Omental fat pad (tissue), 4 donors: ENCODE results near the gene NCBP3. TPM values are rescaled to one million over a fixed set of nuclear protein-coding genes. Genes with fewer than 3 reads are reported as not detected.
"Not testable (repeated sequence)": the region's sequence is repeated elsewhere in the genome, so short reads cannot be mapped to it uniquely, and the experiment has no call there.

Experiments used
- ATAC-seq: fragments of 150-250 bp; one replicate; pipeline ENCODE4 v1.9.1; 2016; ENCODE audit warnings: mild to moderate bottlenecking, moderate library complexity; ENCODE audit not compliant: low FRiP score
- DNase-seq: peaks from one replicate; pipeline ENCODE4 v3.0.0-alpha.2; 2019; ENCODE audit warnings: low spot score
- CTCF ChIP-seq, 3 donors: fragments of 450-650 bp; IDR thresholded peaks; one replicate each; pipeline ENCODE4 v1.5.1; 2016 to 2017; ENCODE audit warnings: antibody characterized with exemption in 3 of 3, mild to moderate bottlenecking in 3 of 3, moderate library complexity in 2 of 3
- total RNA-seq, 4 donors: library from RNA; depleted of rRNA; stranded (reverse); fragments of >200 nt; gene quantifications; one replicate each; pipeline ENCODE4 v1.1.0, GENCODE V29; 2016

Gene NCBP3
- total RNA-seq, 4 donors from 2014 or later = 16.3 to 31.9 (median 23.9) TPM

- TF ChIP-seq CTCF (IDR thresholded peaks at IDR 0.05) = no peak
- DNase-seq = no peak
- no peak for ATAC-seq
Observed at GRCh38 chr17:3848229-3848835, 2.3 kb upstream of the NCBP3 start.

GRCh38 chr17:3847165-3847670 is 1.2 kb upstream of the NCBP3 start:
- DNase-seq (no peak), ATAC-seq (no peak)
- TF ChIP-seq CTCF (IDR thresholded peaks at IDR 0.05) = no peak

GRCh38 chr17:3846437-3847164 is 555 bp upstream of the NCBP3 start:
- ATAC-seq (no peak), DNase-seq (no peak)
- TF ChIP-seq CTCF (IDR thresholded peaks at IDR 0.05) = no peak

- no peak for TF ChIP-seq CTCF (IDR thresholded peaks at IDR 0.05)
- DNase-seq (no peak), ATAC-seq (peak; percentile 2)
Observed at GRCh38 chr17:3845291-3845620, 790 bp downstream of the NCBP3 start.

GRCh38 chr17:3844556-3844955 is 1.5 kb downstream of the NCBP3 start:
- not testable (repeated sequence) for DNase-seq, ATAC-seq

- no peak for TF ChIP-seq CTCF (IDR thresholded peaks at IDR 0.05)
- ATAC-seq (no peak), DNase-seq (no peak)
Observed at GRCh38 chr17:3843935-3844516, 2.0 kb downstream of the NCBP3 start.

GRCh38 chr17:3838206-3838605 is 7.8 kb downstream of the NCBP3 start:
- ATAC-seq (no peak), DNase-seq (no peak)
- no peak for TF ChIP-seq CTCF (IDR thresholded peaks at IDR 0.05)
